Left ventricle myocardium superior (tissue), 1 donor: ENCODE data around the gene MC2R. TPM values are rescaled to one million over a fixed set of nuclear protein-coding genes. Genes with fewer than 3 reads are reported as not detected.
"Not testable (repeated sequence)": the region's sequence is repeated elsewhere in the genome, so short reads cannot be mapped to it uniquely, and the experiment has no call there.

Experiments
- ATAC-seq: fragments of 200-7000 bp; cut with Tn5 transposase; one replicate; pipeline ENCODE4 v1.9.1; 2020; ENCODE audit warnings: mild to moderate bottlenecking, moderate library complexity
- DNase-seq: peaks from one replicate; pipeline ENCODE4 v3.0.0-alpha.2; 2020
- intact Hi-C: fragments of 100-400 bp; cut with micrococcal nuclease; formaldehyde crosslinking; loops from one replicate; pipeline ENCODE4 v1.11.0; 2022
- total RNA-seq: library from RNA; stranded (reverse); fragmentation: NEBNext Ultra II Directional; extraction: Animal tissue kit (Norgen Biotek cat#: 25700); gene quantifications from one replicate; pipeline ENCODE4 v1.2.1, GENCODE V29; 2021
- donor health status: DM: no; HTN: yes; CAD: no; lungs with severe emphysema.

Gene MC2R
- total RNA-seq, 1 donor from 2014 or later = not detected

- no peak for ATAC-seq
- no peak for DNase-seq
- intact Hi-C loops = no loop called here
Observed at GRCh38 chr18:13895505-13896033, 19.8 kb downstream of the MC2R start.

GRCh38 chr18:13894531-13894930 is 20.8 kb downstream of the MC2R start:
- ATAC-seq = no peak
- intact Hi-C loops = no loop called here
- DNase-seq = no peak

GRCh38 chr18:13893418-13893760 is 21.9 kb downstream of the MC2R start:
- ATAC-seq (no peak), DNase-seq (no peak)
- intact Hi-C loops = no loop called here

- DNase-seq (no peak), ATAC-seq (no peak)
- intact Hi-C loops = no loop called here
Observed at GRCh38 chr18:13892098-13892497, 23.2 kb downstream of the MC2R start.

GRCh38 chr18:13890761-13891361 is 24.5 kb downstream of the MC2R start:
- DNase-seq = no peak
- ATAC-seq = no peak
- intact Hi-C loops = no loop called here

- intact Hi-C loops = no loop called here
- ATAC-seq = no peak
- no peak for DNase-seq
Observed at GRCh38 chr18:13889671-13890070, 25.7 kb downstream of the MC2R start.

GRCh38 chr18:13888191-13888716 is 27.1 kb downstream of the MC2R start:
- intact Hi-C loops = no loop called here
- DNase-seq (no peak), ATAC-seq (no peak)

- intact Hi-C loops = no loop called here
- no peak for ATAC-seq
Observed at GRCh38 chr18:13885009-13885408, 30.3 kb downstream of the MC2R start.

GRCh38 chr18:13879937-13880336 is 35.4 kb downstream of the MC2R start:
- intact Hi-C loops = no loop called here
- no peak for DNase-seq
- no peak for ATAC-seq

More at GRCh38 chr18:13885009-13885408, 30.3 kb downstream of the MC2R start:
- no peak for DNase-seq

GRCh38 chr18:13879492-13879891 is 35.8 kb downstream of the MC2R start:
- intact Hi-C loops = no loop called here
- ATAC-seq = no peak
- no peak for DNase-seq

- intact Hi-C loops = no loop called here
- ATAC-seq = no peak
- no peak for DNase-seq
Observed at GRCh38 chr18:13878857-13879256, 36.5 kb downstream of the MC2R start.

- DNase-seq (no peak), ATAC-seq (no peak)
- intact Hi-C loops = no loop called here
Observed at GRCh38 chr18:13877157-13877556, 38.2 kb downstream of the MC2R start.

GRCh38 chr18:13874558-13874957 is 40.8 kb downstream of the MC2R start:
- intact Hi-C loops = no loop called here
- ATAC-seq (no peak), DNase-seq (no peak)

GRCh38 chr18:13872932-13873331 is 42.4 kb downstream of the MC2R start:
- intact Hi-C loops = no loop called here
- ATAC-seq (no peak), DNase-seq (no peak)

- intact Hi-C loops = no loop called here
- ATAC-seq (no peak), DNase-seq (no peak)
Observed at GRCh38 chr18:13872373-13872772, 43.0 kb downstream of the MC2R start.

- intact Hi-C loops = no loop called here
Observed at GRCh38 chr18:13871701-13872100, 43.6 kb downstream of the MC2R start.

GRCh38 chr18:13868501-13869271 is 46.6 kb downstream of the MC2R start:
- intact Hi-C loops = no loop called here
- DNase-seq (no peak), ATAC-seq (no peak)

More at GRCh38 chr18:13871701-13872100, 43.6 kb downstream of the MC2R start:
- ATAC-seq (no peak), DNase-seq (no peak)

GRCh38 chr18:13862898-13863297 is 52.4 kb downstream of the MC2R start:
- intact Hi-C loops, ATAC-seq, DNase-seq: not testable (repeated sequence)

GRCh38 chr18:13849791-13850190 is 65.5 kb downstream of the MC2R start:
- intact Hi-C loops = no loop called here
- DNase-seq (no peak), ATAC-seq (no peak)

GRCh38 chr18:13836559-13836958 is 78.8 kb downstream of the MC2R start:
- DNase-seq (no peak), ATAC-seq (no peak)
- intact Hi-C loops = no loop called here

GRCh38 chr18:13835202-13835601 is 80.1 kb downstream of the MC2R start:
- ATAC-seq (no peak), DNase-seq (no peak)
- intact Hi-C loops = no loop called here
